Ascending aorta (tissue), 2 donors: ENCODE measurements around the gene KCNH1. TPM values are rescaled to one million over a fixed set of nuclear protein-coding genes. Genes with fewer than 3 reads are reported as not detected.

Source experiments
- DNase-seq, 2 donors: peaks; one replicate each; pipeline ENCODE4 v3.0.0-alpha.2; 2019; ENCODE audit warnings: low spot score in 2 of 2
- H3K27ac ChIP-seq, 2 donors: fragments of 200-600 bp; sonication (generic); one replicate each; pipeline ENCODE4 v1.5.1; 2016 to 2017; ENCODE audit warnings: mild to moderate bottlenecking in 1 of 2
- H3K27me3 ChIP-seq: fragments of 200-600 bp; sonication (generic); one replicate; pipeline ENCODE4 v1.5.1; 2017
- H3K36me3 ChIP-seq, 2 donors: fragments of 200-600 bp; sonication (generic); one replicate each; pipeline ENCODE4 v1.5.1; 2016
- H3K4me1 ChIP-seq, 2 donors: fragments of 200-600 bp; sonication (generic); one replicate each; pipeline ENCODE4 v1.5.1; 2016 to 2017; ENCODE audit warnings: mild to moderate bottlenecking in 1 of 2
- H3K4me3 ChIP-seq, 2 donors: fragments of 200-600 bp; sonication (generic); one replicate each; pipeline ENCODE4 v1.5.1; 2016 to 2017; ENCODE audit warnings: mild to moderate bottlenecking in 1 of 2
- H3K9me3 ChIP-seq, 2 donors: fragments of 200-600 bp; sonication (generic); one replicate each; pipeline ENCODE4 v1.5.1; 2016
- intact Hi-C: fragments of 100-400 bp; cut with DNase I; formaldehyde crosslinking; loops from one replicate; pipeline ENCODE4 v1.15.1; 2023
- total RNA-seq: library from RNA; depleted of rRNA; stranded (reverse); fragments of >200 nt; gene quantifications from one replicate; pipeline ENCODE4 v1.1.0, GENCODE V29; 2016
- TF ChIP-seq, protein P1 (sequence below), 3 experiments: fragments of 200-600 bp in 2 of 3; fragments of 450-650 bp in 1 of 3; sonication (generic) in 2 of 3; IDR thresholded peaks; one replicate each; pipeline ENCODE4 v1.5.1; 2016 to 2019; ENCODE audit warnings: antibody characterized with exemption in 3 of 3, mild to moderate bottlenecking in 1 of 3, moderate library complexity in 1 of 3

Gene KCNH1
- total RNA-seq, 1 donor from 2014 or later, result not detected

DNA sequence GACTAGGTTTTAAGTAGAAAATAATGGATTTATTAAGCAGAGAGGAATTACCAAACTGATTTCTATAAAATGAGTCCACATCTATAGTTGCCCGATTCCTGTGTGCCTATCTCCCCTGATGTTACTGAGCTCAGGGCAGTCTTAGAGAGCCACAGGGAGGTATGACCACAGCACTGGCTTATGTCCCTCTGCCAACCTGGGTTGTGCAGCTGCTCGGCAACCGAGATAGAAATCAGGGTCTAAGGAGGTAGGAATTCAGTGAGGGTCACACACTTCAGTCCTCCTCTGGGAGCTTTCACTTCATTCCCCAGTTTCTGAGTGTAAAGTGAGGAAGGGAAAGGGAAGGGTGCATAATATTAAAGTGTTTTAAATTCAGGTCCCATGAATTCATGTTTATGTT lies 386.8 kb downstream of the KCNH1 start:
- Histone ChIP-seq H3K9me3 (no peaks in the 10 kb centered on the region), H3K4me3 (no peak overlapping the region), H3K27ac (no peak overlapping the region), H3K27me3 (no peaks in the 10 kb centered on the region), H3K36me3 (no peaks in the 10 kb centered on the region), H3K4me1 (no peaks in the 10 kb centered on the region)
- TF ChIP-seq, protein P1, sequence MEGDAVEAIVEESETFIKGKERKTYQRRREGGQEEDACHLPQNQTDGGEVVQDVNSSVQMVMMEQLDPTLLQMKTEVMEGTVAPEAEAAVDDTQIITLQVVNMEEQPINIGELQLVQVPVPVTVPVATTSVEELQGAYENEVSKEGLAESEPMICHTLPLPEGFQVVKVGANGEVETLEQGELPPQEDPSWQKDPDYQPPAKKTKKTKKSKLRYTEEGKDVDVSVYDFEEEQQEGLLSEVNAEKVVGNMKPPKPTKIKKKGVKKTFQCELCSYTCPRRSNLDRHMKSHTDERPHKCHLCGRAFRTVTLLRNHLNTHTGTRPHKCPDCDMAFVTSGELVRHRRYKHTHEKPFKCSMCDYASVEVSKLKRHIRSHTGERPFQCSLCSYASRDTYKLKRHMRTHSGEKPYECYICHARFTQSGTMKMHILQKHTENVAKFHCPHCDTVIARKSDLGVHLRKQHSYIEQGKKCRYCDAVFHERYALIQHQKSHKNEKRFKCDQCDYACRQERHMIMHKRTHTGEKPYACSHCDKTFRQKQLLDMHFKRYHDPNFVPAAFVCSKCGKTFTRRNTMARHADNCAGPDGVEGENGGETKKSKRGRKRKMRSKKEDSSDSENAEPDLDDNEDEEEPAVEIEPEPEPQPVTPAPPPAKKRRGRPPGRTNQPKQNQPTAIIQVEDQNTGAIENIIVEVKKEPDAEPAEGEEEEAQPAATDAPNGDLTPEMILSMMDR (IDR thresholded peaks at IDR 0.05), result no peak
- DNase-seq, result no peak
- intact Hi-C loops, result no loop called here

GRCh38 chr1:210746024-210746731 lies 387.8 kb downstream of the KCNH1 start:
- TF ChIP-seq, protein P1 (IDR thresholded peaks at IDR 0.05), result no peak

DNA sequence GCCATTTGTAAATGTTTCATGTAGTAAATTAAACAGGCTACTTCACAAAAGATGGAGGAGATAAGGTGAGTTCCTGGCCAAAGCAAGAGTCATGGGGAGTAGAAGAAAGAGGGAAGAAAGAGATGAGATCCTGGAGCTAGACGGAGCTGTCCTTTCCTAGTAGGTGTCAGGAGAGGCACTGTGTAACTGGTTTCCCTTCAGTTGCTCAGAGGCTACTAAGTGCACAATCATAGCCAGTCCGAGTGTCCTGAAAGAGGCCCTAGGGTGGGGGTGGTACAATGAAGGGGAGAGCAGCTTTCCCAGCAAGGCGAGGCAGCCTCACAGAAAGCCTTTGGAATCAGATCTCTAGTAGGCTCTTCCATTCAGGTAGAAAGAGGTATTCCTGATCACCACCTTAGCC lies 390.9 kb downstream of the KCNH1 start:
- no peak overlapping the region for H3K27ac ChIP-seq
- DNase-seq, result no peak
- TF ChIP-seq, protein P1 (IDR thresholded peaks at IDR 0.05), result no peak
- no peaks in the 10 kb centered on the region for H3K36me3 ChIP-seq
- H3K27me3 ChIP-seq, result no peaks in the 10 kb centered on the region
- intact Hi-C loops, result no loop called here
- no peak overlapping the region for H3K4me3 ChIP-seq
- H3K4me1 ChIP-seq, result no peaks in the 10 kb centered on the region
- no peaks in the 10 kb centered on the region for H3K9me3 ChIP-seq

More at GRCh38 chr1:210746024-210746731, 387.8 kb downstream of the KCNH1 start:
- intact Hi-C loops, result no loop called here
- H3K36me3 ChIP-seq, result no peaks in the 10 kb centered on the region
- no peak for DNase-seq
- no peaks in the 10 kb centered on the region for H3K4me1 ChIP-seq
- H3K27ac ChIP-seq, result no peak overlapping the region
- H3K4me3 ChIP-seq, result no peak overlapping the region
- H3K9me3 ChIP-seq, result no peaks in the 10 kb centered on the region
- no peaks in the 10 kb centered on the region for H3K27me3 ChIP-seq

- TF ChIP-seq, protein P1 (IDR thresholded peaks at IDR 0.05), result no peak
- Histone ChIP-seq H3K27ac (no peak overlapping the region), H3K4me1 (no peaks in the 10 kb centered on the region), H3K9me3 (no peaks in the 10 kb centered on the region), H3K27me3 (no peaks in the 10 kb centered on the region), H3K36me3 (no peaks in the 10 kb centered on the region), H3K4me3 (no peak overlapping the region)
- intact Hi-C loops, result no loop called here
- DNase-seq, result no peak
Observed at GRCh38 chr1:210741564-210741963, 392.4 kb downstream of the KCNH1 start.

- TF ChIP-seq, protein P1 (IDR thresholded peaks at IDR 0.05), result no peak
- Histone ChIP-seq H3K27me3 (no peaks in the 10 kb centered on the region), H3K4me3 (no peak overlapping the region), H3K27ac (no peak overlapping the region), H3K4me1 (no peaks in the 10 kb centered on the region), H3K36me3 (no peaks in the 10 kb centered on the region), H3K9me3 (no peaks in the 10 kb centered on the region)
- intact Hi-C loops, result no loop called here
- DNase-seq, result no peak
Observed at GRCh38 chr1:210739627-210740026, 394.3 kb downstream of the KCNH1 start.
